Gastrocnemius medialis (tissue), 4 donors: ENCODE measurements around the gene OR1J1.

Source experiments
- CTCF ChIP-seq, 5 experiments: fragments of 450-650 bp in 3 of 5; fragments of 200-600 bp in 2 of 5; sonication (generic) in 2 of 5; IDR thresholded peaks in 4 of 5; conservative IDR thresholded peaks in 1 of 5; 1 replicate in 4 of 5; 2 replicates in 1 of 5; pipeline ENCODE4 v1.5.1; 2016 to 2019; ENCODE audit warnings: antibody characterized with exemption in 5 of 5, mild to moderate bottlenecking in 3 of 5, moderate library complexity in 3 of 5
- POLR2A ChIP-seq, 2 donors: fragments of 450-650 bp; IDR thresholded peaks; one replicate each; pipeline ENCODE4 v1.6.1; 2017; ENCODE audit warnings: antibody characterized with exemption in 2 of 2, mild to moderate bottlenecking in 2 of 2, moderate library complexity in 2 of 2

DNA sequence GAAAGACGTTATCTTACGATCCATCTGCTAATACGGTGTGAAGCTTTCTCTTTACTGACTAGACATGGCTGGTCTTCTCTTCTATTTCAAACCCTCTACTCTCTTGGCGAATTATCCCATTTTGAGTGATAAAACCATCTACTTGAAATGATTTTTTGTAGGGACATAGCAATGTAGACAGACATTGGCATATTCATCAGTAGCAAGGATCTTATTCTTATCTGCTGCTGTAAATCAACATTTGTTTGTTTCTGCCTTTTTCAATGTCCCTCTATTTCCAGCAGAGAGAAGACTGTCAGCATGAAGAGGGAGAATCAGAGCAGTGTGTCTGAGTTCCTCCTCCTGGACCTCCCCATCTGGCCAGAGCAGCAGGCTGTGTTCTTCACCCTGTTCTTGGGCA, 41.1 kb upstream of the OR1J1 start, which contains the start of gene OR1J4:
- TF ChIP-seq CTCF (IDR thresholded peaks at IDR 0.05 in 4 of 5, conservative IDR thresholded peaks at IDR 0.05 in 1 of 5) (no peak), POLR2A (IDR thresholded peaks at IDR 0.05) (no peak)
